ENCODE data around the gene SLC35G3. TPM values are rescaled to one million over a fixed set of nuclear protein-coding genes. Genes with fewer than 3 reads are reported as not detected.
"Not testable (repeated sequence)": the region's sequence is repeated elsewhere in the genome, so short reads cannot be mapped to it uniquely, and the experiment has no call there.

The SLC35G3 gene
- total RNA-seq, 1 donor from 2014 or later, result not detected

DNA sequence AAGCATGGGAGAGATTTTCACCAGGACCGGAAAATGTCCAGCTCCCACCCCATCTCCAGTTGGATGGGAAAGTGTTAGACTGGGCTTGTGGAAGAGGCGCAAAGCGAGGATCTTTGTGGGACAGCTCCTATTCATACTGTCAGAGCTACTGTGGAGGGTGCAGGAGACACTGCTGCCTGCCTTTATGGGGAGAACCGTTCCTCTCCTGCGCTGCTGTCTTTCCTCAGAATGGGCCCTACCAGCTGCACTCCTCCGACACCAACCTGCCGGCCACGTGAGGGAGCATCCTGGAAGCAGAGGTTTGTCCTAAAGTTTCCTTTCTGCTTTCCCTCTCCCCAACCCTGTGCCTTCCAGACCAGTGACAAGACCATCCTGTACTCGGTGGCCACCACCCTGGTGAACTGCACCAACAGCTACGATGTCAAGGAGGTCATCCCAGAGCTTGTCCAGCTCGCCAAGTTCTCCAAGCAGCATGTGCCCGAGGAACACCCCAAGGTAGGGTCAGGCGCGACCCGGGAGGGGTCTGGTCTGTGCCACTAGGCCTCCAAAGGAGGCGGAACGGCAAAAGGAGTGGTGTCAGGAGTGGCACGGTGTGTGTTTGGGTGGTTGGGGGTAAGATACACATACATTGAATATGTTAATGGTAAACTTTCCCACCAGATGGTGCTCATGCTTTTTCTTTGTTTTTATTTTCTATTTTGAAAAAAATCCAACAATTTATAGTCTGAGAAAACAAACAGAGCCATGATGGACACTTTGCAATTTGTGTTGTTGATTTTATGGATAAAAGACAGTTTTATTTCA lies 23.0 kb downstream of the SLC35G3 start:
- DNase-seq (no peak), ATAC-seq (peak; percentile 27)
- intact Hi-C loops (cut with micrococcal nuclease), result no loop called here

DNA sequence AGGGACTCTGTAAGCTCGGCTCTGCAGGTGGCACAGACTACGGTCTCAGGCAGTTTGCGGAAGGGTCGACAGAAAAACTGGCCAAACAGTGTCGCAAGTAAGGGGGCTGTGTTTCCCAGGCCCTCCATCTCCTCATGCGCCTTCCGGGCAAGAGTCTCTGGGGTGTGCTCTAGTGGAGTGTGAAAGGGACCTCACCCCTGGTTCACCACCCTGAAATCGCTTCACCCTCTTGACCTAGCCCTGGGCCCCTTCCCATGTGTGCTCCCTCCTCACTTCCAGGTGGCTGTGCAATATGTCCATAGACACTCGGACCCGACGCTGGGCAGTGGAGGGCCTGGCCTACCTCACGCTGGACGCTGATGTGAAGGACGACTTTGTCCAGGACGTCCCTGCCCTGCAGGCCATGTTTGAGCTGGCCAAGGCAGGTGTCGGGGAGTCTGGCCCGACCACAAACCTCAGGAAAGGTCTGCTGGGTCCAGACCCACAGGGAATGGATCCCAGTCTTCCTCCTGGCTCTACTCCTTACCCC lies 24.3 kb downstream of the SLC35G3 start:
- DNase-seq (no peak), ATAC-seq (no peak)
- intact Hi-C loops (cut with micrococcal nuclease), result no loop called here

DNA sequence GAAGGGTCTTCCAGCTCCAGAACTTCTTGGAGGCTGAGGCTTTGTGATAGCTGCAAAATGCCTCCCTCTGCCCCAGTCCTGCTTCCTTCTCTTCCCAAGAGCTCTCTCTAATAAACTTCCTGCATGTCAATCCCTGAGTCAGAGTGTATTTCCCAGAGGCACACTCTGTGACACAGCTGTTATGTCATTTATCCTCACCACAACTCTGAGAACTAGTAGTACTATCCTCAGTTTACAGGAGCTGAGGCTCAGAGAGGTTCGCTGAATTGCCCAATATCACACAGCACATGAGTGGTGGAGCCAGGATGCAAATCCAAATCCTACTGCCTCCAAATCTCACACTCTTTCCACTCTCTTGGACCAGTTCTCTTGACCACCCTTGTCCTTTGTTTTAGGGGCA lies 26.5 kb downstream of the SLC35G3 start:
- ATAC-seq (no peak), DNase-seq (no peak)
- intact Hi-C loops (cut with micrococcal nuclease), result no loop called here

- ATAC-seq (peak; percentile 10), DNase-seq (no peak)
- intact Hi-C loops (cut with micrococcal nuclease), result no loop called here
Measured at GRCh38 chr17:35167046-35167445, 27.1 kb downstream of the SLC35G3 start.

- ATAC-seq, result no peak
- intact Hi-C loops (cut with micrococcal nuclease), result no loop called here
- DNase-seq, result no peak
Measured at GRCh38 chr17:35166526-35166925, 27.7 kb downstream of the SLC35G3 start.

GRCh38 chr17:35164716-35165115 lies 29.5 kb downstream of the SLC35G3 start:
- no peak for DNase-seq
- intact Hi-C loops (cut with micrococcal nuclease), result no loop called here
- ATAC-seq, result no peak

DNA sequence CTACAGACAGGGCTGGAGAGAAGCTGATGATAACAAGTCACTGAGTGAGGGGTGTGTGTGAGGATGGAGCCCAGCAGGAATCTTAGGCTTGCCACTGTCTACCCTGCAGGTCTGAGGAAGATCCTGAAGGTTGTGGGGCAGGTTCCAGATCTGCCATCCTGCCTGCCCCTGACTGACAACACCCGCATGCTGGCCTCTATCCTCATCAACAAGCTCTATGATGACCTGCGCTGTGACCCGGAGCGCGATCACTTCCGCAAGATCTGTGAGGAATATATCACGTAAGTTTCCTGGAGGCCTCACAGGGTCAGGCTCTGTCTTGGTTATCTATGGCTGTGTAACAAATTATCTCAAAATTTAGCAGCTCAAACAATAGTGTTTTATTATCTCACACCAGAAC lies 30.3 kb downstream of the SLC35G3 start:
- intact Hi-C loops (cut with micrococcal nuclease), result no loop called here
- DNase-seq (no peak), ATAC-seq (no peak)

DNA sequence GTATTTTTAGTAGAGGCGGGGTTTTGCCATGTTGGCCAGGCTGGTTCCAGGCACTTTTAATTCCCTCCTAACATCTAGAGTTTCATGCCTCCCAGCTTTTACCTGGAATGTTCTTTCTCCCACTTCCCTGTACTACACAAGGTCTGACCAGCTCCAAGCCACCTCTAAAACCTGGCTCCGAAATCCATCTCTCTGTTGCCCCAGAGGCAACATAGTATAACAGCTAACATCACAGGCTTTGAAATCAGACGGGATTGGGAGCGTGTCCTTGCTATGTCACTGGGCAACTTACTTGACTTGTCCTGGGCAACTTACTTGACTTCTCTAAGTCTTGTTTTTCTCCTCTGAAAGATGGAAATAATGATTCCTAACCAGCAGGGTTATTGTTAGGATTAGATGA lies 31.4 kb downstream of the SLC35G3 start:
- intact Hi-C loops (cut with micrococcal nuclease), result no loop called here
- no peak for DNase-seq
- no peak for ATAC-seq

- intact Hi-C loops (cut with micrococcal nuclease), result no loop called here
- DNase-seq, result no peak
- no peak for ATAC-seq
Measured at GRCh38 chr17:35161281-35161761, 32.9 kb downstream of the SLC35G3 start.

GRCh38 chr17:35160354-35161201 lies 33.6 kb downstream of the SLC35G3 start:
- intact Hi-C loops (cut with micrococcal nuclease), result no loop called here
- ATAC-seq (no peak), DNase-seq (no peak)

DNA sequence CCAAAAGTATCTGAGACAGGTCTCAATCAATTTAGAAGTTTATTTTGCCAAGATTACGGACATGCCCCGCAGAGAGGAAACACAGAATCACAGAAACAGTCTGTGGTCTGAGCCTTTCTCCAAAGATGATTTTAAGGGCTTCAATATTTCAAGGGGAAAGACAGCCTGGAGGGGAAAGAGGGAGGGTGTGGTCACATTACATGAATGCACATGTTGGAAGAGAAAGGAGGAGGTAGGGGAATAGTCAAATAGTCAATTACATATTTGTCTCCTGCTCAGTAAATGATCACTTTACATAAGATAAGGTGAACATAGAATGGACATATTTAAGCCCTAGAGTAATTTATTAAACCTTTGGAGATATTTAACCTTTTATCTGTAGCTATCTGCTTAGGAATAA lies 34.3 kb downstream of the SLC35G3 start:
- intact Hi-C loops (cut with micrococcal nuclease), result no loop called here
- DNase-seq (no peak), ATAC-seq (no peak)

- DNase-seq, result no peak
- intact Hi-C loops (cut with micrococcal nuclease), result no loop called here
- no peak for ATAC-seq
Measured at GRCh38 chr17:35155246-35155645, 38.9 kb downstream of the SLC35G3 start.

- ATAC-seq, result no peak
- intact Hi-C loops (cut with micrococcal nuclease), result no loop called here
- no peak for DNase-seq
Measured at GRCh38 chr17:35154196-35155165, 39.7 kb downstream of the SLC35G3 start.

- DNase-seq (no peak), ATAC-seq (no peak)
- intact Hi-C loops (cut with micrococcal nuclease), result no loop called here
Measured at GRCh38 chr17:35152421-35153140, 41.6 kb downstream of the SLC35G3 start.

DNA sequence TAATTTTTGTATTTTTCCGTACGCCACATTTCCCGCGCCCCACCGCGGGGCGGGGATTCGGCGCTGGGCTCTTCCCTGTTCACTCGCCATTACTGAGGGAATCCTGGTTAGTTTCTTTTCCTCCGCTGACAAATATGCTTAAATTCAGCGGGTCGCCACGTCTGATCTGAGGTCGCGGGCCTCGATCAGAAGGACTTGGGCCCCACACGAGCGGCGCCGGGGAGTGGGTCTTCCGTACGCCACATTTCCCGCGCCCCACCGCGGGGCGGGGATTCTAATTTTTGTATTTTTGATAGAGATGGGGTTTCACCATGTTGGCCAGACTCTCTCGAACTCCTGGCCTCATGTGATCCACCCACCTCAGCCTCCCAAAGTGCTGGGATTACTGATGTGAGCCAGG lies 43.1 kb downstream of the SLC35G3 start:
- ATAC-seq; DNase-seq; intact Hi-C loops (cut with micrococcal nuclease): not testable (repeated sequence)

DNA sequence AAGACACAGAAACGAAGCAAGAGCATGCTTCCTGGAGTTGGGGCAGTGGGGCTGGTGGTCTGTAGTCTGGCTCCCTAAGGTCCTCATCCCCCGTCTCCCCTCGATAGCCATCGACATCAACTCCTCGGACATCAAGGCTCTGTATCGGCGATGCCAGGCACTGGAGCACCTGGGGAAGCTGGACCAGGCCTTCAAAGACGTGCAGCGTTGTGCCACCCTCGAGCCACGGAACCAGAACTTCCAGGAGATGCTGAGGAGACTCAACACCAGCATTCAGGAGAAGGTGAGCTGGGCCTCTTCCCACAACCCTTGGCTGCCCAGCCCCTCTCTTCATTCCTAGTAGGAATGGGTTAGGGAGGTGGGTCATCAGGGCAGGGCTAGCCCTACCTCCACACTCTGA lies 44.3 kb downstream of the SLC35G3 start:
- intact Hi-C loops (cut with micrococcal nuclease), result no loop called here
- ATAC-seq (no peak), DNase-seq (no peak)

GRCh38 chr17:35148144-35148543 lies 46.0 kb downstream of the SLC35G3 start:
- peak; percentile 32 for ATAC-seq
- no peak for DNase-seq
- intact Hi-C loops (cut with micrococcal nuclease), result no loop called here

DNA sequence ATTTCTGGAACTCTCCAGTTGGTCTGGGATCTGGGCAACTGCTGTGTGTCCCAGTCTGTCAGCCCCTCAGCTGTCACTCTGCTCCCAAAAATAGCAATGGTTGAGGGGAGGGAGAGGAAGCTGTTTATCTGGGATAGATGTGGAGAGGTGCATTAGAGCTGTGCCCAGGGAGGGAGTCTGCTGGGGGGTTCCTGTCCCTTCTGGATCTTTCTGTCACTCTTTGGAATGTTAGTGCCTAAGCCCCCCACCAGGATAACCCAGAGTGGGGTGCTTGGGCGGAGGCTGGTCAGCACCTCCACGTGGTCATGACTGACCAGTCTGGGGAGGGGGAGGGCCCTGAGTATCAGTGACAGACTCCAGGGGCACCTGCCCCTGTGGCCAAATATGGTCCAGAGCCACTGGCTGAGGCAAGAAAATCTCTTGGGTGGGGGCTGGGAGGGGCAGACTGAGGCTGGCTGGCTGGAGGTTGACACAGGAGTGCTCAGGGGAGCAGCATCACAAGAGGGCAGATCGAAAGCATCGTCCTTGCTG lies 46.8 kb downstream of the SLC35G3 start, which contains the start of gene UNC45B:
TSS of gene UNC45B (plus strand) at position 443 of the 531 bp plus-strand sequence. CDS start 447 bp downstream, outside the sequence.
- intact Hi-C loops (cut with micrococcal nuclease), result no loop called here
- DNase-seq, result peak; percentile 77
- ATAC-seq, result peak; percentile 91

Measured in left ventricle myocardium superior (tissue), 1 donor.